GM19468 (cell line): ENCODE data around the gene HAX1.

Experiments used
- ATAC-seq: cut with Tn5 transposase; IDR thresholded peaks from one replicate; pipeline ENCODE4 v1.9.1; 2021; ENCODE audit warnings: mild to moderate bottlenecking, moderate library complexity, moderate number of reproducible peaks; ENCODE audit not compliant: unreplicated experiment; ENCODE audit errors: extremely low read depth

The HAX1 gene

GRCh38 chr1:154324241-154324640 lies 51.8 kb downstream of the HAX1 start:
- ATAC-seq: no peak

GRCh38 chr1:154324669-154325582 lies 52.5 kb downstream of the HAX1 start, which contains the start of gene ATP8B2:
Gene ATP8B2, plus strand, starts transcription at chr1:154325525. Its CDS starts 2,617 bp downstream, at chr1:154328142.
- ATAC-seq: peak; percentile 20
